Hepatocyte (in vitro differentiated cells): ENCODE measurements around the gene CAPN8. TPM values are rescaled to one million over a fixed set of nuclear protein-coding genes. Genes with fewer than 3 reads are reported as not detected.

Experiments used
- DNase-seq: peaks from one replicate; pipeline ENCODE4 v3.0.0-alpha.2; 2016; ENCODE audit warnings: low spot score
- H2AFZ ChIP-seq: fragments of 200-600 bp; sonication (generic); 2 replicates; pipeline ENCODE4 v1.6.0; 2016; ENCODE audit warnings: antibody characterized with exemption, mild to moderate bottlenecking
- H3K27ac ChIP-seq: fragments of 200-600 bp; sonication (generic); 2 replicates; pipeline ENCODE4 v1.5.1; 2016; ENCODE audit warnings: mild to moderate bottlenecking
- H3K27me3 ChIP-seq: fragments of 200-600 bp; sonication (generic); 2 replicates; pipeline ENCODE4 v1.6.1; 2016
- H3K36me3 ChIP-seq: fragments of 200-600 bp; sonication (generic); replicated peaks from 2 replicates; pipeline ENCODE4 v1.5.1; 2016; ENCODE audit warnings: low read depth; ENCODE audit not compliant: insufficient read depth
- H3K4me1 ChIP-seq: fragments of 200-600 bp; sonication (generic); 2 replicates; pipeline ENCODE4 v1.5.1; 2016; ENCODE audit warnings: mild to moderate bottlenecking, moderate library complexity; ENCODE audit not compliant: insufficient read depth
- H3K4me2 ChIP-seq: fragments of 200-600 bp; sonication (generic); 2 replicates; pipeline ENCODE4 v1.6.0; 2016
- H3K4me3 ChIP-seq: fragments of 200-600 bp; sonication (generic); 2 replicates; pipeline ENCODE4 v1.5.1; 2016; ENCODE audit warnings: mild to moderate bottlenecking
- H3K79me2 ChIP-seq: fragments of 200-600 bp; sonication (generic); 2 replicates; pipeline ENCODE4 v1.6.0; 2017; ENCODE audit warnings: mild to moderate bottlenecking
- H3K9me2 ChIP-seq: fragments of 200-600 bp; sonication (generic); replicated peaks from 2 replicates; pipeline ENCODE4 v1.6.0; 2017; ENCODE audit warnings: mild to moderate bottlenecking; ENCODE audit not compliant: insufficient read depth
- H3K9me3 ChIP-seq: fragments of 200-600 bp; sonication (generic); 2 replicates; pipeline ENCODE4 v1.5.1; 2016; ENCODE audit warnings: low read depth, mild to moderate bottlenecking
- H4K20me1 ChIP-seq: fragments of 200-600 bp; sonication (generic); 2 replicates; pipeline ENCODE4 v1.6.0; 2016; ENCODE audit warnings: mild to moderate bottlenecking; ENCODE audit not compliant: insufficient read depth, poor library complexity, severe bottlenecking
- EZH2 ChIP-seq: fragments of 200-600 bp; sonication (generic); IDR thresholded peaks from 2 replicates; pipeline ENCODE4 v1.6.1; 2016; ENCODE audit warnings: antibody characterized with exemption, mild to moderate bottlenecking, borderline replicate concordance
- EZH2phosphoT487 ChIP-seq: fragments of 200-600 bp; sonication (generic); IDR thresholded peaks from one replicate; pipeline ENCODE4 v1.6.1; 2018; ENCODE audit warnings: antibody characterized with exemption, mild to moderate bottlenecking, low read depth, moderate library complexity; ENCODE audit not compliant: unreplicated experiment, severe bottlenecking
- WGBS: methylation state at CpG from one replicate; pipeline ENCODE4 v1.1.6; 2016; ENCODE audit warnings: low lambda C conversion rate; ENCODE audit errors: missing lambda C conversion rate; 5-methylcytosine and 5-hydroxymethylcytosine counted together
- polyA plus RNA-seq: library from polyadenylated mRNA; unstranded; fragments of >200 nt; fragmentation: Nextera tagmentation; extraction: Ambion mirVana; gene quantifications from 2 replicates; pipeline ENCODE4 v1.2.1, GENCODE V29; 2016
- total RNA-seq: library from RNA; depleted of rRNA; stranded (reverse); fragments of >200 nt; gene quantifications from 2 replicates; pipeline ENCODE4 v1.2.3, GENCODE V29; 2014
- TF ChIP-seq, protein P1 (sequence below): fragments of 200-600 bp; sonication (generic); IDR thresholded peaks from 2 replicates; pipeline ENCODE4 v1.5.1; 2016; ENCODE audit warnings: antibody characterized with exemption, mild to moderate bottlenecking; ENCODE audit not compliant: poor library complexity

CAPN8 gene
- total and polyA plus RNA-seq, 2 experiments from 2014 or later: 16.4 to 18.0 TPM

- Histone ChIP-seq H4K20me1 (no peaks in the 10 kb centered on the region), H3K79me2 (peaks cover 3% of the 10 kb centered on the region), H3K27ac (peak overlapping the region; percentile 92), H3K36me3 (no peaks in the 10 kb centered on the region), H3K4me2 (peak overlapping the region; percentile 63), H3K4me3 (no peak overlapping the region), H3K9me2 (no peaks in the 10 kb centered on the region), H3K27me3 (no peaks in the 10 kb centered on the region), H2AFZ (no peak overlapping the region), H3K9me3 (no peaks in the 10 kb centered on the region), H3K4me1 (peaks cover 37% of the 10 kb centered on the region)
- WGBS: 49% methylated on average over 6 of the region's 6 CpGs
- TF ChIP-seq, protein P1, sequence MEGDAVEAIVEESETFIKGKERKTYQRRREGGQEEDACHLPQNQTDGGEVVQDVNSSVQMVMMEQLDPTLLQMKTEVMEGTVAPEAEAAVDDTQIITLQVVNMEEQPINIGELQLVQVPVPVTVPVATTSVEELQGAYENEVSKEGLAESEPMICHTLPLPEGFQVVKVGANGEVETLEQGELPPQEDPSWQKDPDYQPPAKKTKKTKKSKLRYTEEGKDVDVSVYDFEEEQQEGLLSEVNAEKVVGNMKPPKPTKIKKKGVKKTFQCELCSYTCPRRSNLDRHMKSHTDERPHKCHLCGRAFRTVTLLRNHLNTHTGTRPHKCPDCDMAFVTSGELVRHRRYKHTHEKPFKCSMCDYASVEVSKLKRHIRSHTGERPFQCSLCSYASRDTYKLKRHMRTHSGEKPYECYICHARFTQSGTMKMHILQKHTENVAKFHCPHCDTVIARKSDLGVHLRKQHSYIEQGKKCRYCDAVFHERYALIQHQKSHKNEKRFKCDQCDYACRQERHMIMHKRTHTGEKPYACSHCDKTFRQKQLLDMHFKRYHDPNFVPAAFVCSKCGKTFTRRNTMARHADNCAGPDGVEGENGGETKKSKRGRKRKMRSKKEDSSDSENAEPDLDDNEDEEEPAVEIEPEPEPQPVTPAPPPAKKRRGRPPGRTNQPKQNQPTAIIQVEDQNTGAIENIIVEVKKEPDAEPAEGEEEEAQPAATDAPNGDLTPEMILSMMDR: no peak
- TF ChIP-seq EZH2 (no peak), EZH2phosphoT487 (no peak)
- DNase-seq: peak; percentile 91
Measured at GRCh38 chr1:223707256-223708000, 41.9 kb upstream of the CAPN8 start.

DNA sequence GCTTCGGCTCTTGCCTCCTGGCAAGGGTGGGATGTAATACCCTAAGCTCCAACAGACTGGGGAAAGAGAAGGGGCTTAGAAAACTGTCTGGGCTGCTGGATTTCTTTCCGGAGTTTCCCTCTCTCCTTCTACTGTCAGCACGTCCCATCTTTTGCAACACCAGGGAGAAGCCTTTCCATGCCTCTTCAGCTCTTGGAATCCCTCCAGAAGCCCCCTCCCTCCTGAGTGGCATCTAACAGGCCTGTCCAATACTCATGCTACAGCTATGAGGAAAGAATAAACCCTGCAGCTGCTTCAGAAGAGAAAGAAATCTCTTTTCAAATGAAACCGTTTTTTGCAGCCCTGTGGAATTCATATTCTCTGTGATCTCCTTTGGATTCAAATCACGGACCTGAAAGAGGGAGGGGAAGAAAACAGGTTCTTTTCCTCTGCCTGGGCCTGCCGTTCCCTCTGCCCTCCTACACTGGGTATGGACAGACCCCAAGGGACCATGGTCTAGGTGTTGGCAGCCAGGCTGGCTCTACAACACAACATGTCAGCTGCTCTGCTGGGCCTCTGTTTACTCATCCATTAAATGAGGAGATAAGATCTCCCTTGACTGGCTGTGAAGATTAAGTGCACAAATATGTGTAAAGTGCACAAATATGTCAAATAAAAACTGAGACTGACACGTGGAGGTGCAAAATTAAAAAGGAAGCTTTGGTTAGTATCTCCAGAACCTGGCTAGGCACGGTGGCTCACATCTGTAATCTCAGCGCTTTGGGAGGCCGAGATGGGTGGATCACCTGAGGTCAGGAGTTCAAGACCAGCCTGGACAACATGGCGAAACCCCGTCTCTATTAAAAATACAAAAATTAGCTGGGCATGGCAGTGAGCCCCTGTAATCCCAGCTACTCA lies 40.8 kb upstream of the CAPN8 start:
- Histone ChIP-seq H3K4me1 (peaks cover 41% of the 10 kb centered on the region), H3K27me3 (no peaks in the 10 kb centered on the region), H3K79me2 (no peaks in the 10 kb centered on the region), H3K4me2 (peak overlapping the region; percentile 63), H3K9me3 (no peaks in the 10 kb centered on the region), H3K4me3 (no peak overlapping the region), H3K36me3 (no peaks in the 10 kb centered on the region), H4K20me1 (no peaks in the 10 kb centered on the region), H3K9me2 (no peaks in the 10 kb centered on the region), H2AFZ (no peak overlapping the region), H3K27ac (peak overlapping the region; percentile 92)
- TF ChIP-seq EZH2 (no peak), EZH2phosphoT487 (no peak)
- TF ChIP-seq, protein P1: no peak
- DNase-seq: peak; percentile 91
- 38% methylated on average over 12 of the region's 12 CpGs for WGBS

- Histone ChIP-seq H3K27me3 (no peaks in the 10 kb centered on the region), H4K20me1 (no peaks in the 10 kb centered on the region), H3K4me3 (no peak overlapping the region), H3K4me2 (peak overlapping the region; percentile 17), H3K4me1 (peaks cover 48% of the 10 kb centered on the region), H3K36me3 (no peaks in the 10 kb centered on the region), H3K9me2 (no peaks in the 10 kb centered on the region), H3K9me3 (no peaks in the 10 kb centered on the region), H2AFZ (peak overlapping the region; percentile 5), H3K27ac (peak overlapping the region; percentile 92), H3K79me2 (no peaks in the 10 kb centered on the region)
- 65% methylated on average over 8 of the region's 8 CpGs for WGBS
- TF ChIP-seq EZH2phosphoT487 (no peak), EZH2 (no peak)
- TF ChIP-seq, protein P1: no peak
- no peak for DNase-seq
Measured at GRCh38 chr1:223704921-223705878, 39.7 kb upstream of the CAPN8 start.
